HG03097 (cell line): Measurements from ENCODE around the gene ATF5.
"Not testable (repeated sequence)": the region's sequence is repeated elsewhere in the genome, so short reads cannot be mapped to it uniquely, and the experiment has no call there.

Experiments used
- ATAC-seq: cut with Tn5 transposase; IDR thresholded peaks from one replicate; pipeline ENCODE4 v1.9.1; 2021; ENCODE audit not compliant: unreplicated experiment, low FRiP score

The ATF5 gene

DNA sequence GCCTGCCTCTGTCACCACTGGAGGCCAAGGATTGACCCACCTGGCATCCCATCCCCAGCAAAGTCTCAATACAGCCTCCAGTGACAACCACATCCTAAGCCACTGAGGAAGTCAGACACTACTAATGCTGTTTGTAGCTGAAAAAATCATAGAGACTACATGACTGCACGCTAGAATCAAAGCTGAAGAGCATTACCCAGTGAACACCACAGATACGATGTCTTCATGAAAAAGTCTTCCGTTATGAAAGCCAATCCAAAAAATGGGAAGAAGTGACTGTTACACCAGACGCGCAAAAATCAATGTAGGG, 11.4 kb downstream of the ATF5 start:
- ATAC-seq: no peak

DNA sequence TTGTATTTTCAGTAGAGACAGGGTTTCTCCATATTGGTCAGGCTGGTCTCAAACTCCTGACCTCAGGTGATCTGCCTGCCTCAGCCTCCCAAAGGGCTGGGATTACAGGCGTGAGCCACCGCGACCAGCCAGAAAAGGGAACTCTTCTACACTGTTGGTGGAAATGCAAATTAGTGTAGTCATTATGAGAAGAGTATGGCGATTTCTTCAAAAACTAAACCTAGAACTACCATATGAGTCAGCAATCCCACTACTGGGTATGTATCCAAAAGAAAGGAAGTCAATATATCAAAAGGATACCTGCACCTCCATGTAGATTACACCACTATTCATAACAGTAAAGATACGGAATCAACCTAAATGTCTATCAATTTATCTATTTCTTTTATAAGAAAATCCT, 15.6 kb downstream of the ATF5 start:
- not testable (repeated sequence) for ATAC-seq

DNA sequence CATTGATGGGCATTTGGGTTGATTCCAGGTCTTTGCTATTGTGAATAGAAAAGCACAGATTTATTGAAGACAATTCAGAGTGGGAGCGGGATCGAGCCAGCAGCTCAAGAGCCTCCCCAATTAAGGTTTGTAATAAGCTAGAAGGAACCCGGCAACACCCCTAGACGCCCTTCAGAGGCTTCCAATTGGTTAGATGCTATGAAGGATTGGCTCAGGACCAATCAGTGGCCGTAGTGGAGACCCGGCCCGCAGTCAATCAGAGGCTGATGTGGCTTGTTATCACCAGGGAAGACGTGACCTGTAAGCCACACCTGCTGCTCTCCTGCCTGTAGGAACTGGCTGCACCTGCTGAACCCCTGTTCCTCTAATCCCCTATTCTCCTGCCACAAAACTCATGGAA, 17.4 kb downstream of the ATF5 start:
- no peak for ATAC-seq

DNA sequence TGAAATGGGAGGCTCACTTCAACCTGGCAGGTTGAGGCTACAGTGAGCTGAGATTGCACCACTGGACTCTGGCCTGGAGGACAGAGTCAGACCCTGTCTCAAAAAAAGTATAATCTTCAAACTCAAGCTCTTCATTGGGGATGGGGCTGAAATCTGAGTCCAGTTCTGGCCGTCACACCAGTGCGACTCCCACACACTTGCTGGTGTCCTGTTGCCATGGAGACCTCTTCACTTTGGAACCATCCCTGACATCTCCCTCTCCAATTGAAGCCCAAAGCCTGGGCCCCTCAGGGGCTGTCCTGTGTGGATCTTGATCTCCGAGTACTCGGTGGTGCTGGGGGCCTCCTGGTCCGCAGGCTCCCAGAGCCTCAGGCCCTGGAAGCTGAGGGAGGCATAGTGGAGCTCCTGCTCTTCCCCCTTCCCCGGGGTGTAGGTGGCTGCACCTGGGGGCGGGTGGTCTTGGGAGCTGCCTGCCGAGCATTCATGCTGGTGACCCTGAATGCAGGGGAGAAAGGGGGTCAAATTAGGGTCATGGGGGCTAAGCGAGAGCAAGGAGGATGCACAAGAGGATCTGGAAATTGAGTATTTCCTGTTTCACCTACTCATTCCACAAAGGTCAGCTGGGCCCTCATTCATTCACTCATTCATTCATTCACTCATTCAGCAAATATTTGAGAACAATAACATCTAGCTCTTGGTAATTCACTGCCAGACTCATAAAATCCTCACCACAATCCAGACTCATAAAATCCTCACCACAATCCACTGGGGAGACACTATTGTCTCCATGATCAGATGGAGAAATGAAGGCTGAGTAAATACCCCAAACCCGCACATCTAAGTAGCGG, 21.0 kb downstream of the ATF5 start:
- ATAC-seq: no peak

- ATAC-seq: no peak
Measured at GRCh38 chr19:49950590-49950948, 21.6 kb downstream of the ATF5 start.

GRCh38 chr19:49950956-49951526, 22.0 kb downstream of the ATF5 start:
- ATAC-seq: no peak

DNA sequence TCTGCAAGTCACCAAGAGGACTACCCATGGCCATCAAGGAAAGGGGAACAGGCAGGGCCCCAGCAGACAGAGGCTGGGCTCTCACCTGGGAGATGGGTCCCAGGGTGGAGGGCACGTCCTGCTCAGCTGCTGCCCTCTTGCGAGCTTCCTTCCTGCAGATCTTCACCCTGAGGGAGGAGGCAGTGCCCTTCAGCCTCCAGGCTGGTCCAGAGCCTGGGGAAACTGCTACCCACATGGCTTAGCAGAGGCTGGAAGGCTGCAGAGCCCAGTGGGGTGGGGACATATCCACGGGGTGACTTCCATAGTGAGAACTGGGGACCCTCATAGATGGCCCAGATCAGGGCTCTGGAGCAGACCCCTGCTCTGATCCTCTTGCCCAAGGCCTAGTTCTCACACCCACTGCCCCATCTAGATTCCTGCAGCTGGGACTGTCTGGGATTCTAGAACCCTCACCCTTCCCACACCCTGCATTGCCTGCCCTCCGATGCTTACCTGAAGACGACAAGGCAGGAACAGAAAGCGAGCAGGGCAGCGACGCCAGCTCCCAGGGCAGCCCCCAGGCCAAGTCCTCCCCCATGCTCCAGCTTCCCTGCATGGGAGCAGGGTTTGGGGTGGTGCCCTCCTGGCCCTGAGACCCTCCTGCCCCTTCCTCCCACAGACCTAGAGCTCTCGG, 22.9 kb downstream of the ATF5 start:
- no peak for ATAC-seq

DNA sequence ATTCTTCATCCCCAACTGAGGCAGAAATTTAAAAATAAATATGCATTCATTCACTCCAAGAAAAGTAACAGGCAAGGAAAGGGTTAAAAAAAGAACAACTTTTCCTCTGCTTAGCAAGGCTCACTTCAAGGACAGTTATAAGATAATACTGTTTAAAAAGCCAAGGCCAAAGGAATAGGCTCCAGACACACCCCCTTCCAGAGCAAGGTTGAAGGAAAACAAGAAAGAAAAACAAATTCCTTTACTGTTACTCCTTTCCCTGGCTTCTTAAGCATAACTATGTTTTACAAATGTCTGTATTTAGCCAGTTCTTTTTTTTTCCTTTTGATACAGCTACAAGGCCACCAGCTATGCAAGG, 23.5 kb downstream of the ATF5 start:
- no peak for ATAC-seq

DNA sequence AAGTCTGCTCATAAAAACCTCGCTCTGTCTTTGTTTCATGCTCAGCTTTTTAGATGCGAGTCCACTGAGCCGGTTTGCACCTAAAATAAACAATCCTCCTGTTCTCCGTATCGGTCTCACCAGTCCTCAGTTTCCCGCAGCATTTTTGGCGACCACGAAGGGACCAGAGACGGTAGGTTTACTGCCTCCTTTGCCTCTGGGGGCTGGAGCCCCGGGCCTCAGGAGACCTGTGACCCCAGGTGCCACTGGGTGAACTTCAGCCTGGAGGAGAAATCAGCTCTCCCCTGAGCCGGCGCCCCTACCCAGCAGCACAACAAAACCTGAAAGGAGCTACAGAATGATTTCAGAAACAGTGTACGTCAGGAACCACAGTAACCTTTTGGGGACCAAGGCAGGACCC, 23.9 kb downstream of the ATF5 start:
- no peak for ATAC-seq

GRCh38 chr19:49953416-49953815, 24.4 kb downstream of the ATF5 start:
- ATAC-seq: no peak

- ATAC-seq: no peak
Measured at GRCh38 chr19:49954092-49954829, 25.3 kb downstream of the ATF5 start.

DNA sequence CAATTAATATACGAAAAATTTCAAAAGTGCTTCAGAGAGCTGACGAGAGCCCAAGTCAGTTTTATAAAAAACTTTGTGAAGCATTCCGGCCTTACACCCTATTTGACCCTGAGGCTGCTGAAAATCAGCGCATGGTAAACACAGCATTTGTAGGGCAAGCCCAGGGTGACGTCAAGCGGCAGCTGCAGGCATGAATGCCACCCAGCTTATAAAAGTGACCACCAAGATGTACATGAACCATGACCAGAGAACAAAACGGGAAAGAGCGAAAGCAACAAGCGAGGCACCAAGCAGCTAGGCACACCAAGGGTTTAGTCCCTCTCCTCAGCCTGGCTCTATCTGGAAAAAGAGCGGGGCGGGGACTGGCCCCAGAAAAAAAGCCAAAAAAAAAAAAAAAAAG, 25.9 kb downstream of the ATF5 start:
- no peak for ATAC-seq

DNA sequence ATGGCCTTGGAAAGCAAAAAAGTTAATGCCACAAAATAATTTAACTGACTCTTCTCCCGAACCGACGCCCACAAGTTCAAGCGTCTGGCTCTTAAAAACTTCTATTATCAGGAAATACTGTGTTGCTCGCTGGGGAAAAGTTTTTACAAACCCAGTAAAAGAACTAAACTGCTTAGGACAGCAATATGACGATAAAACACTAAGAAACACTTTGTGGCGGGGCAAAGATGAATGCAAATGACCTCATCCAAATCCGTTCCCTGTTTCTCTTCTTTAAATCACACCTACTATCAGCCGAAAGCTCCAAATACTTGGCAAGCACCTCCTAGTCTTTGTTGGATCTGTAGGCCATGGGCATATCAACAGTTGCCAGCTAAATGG, 27.1 kb downstream of the ATF5 start:
- ATAC-seq: no peak

GRCh38 chr19:49957262-49957915, 28.4 kb downstream of the ATF5 start:
- no peak for ATAC-seq

- ATAC-seq: not testable (repeated sequence)
Measured at GRCh38 chr19:49958144-49958543, 29.1 kb downstream of the ATF5 start.

- not testable (repeated sequence) for ATAC-seq
Measured at GRCh38 chr19:49958596-49958995, 29.6 kb downstream of the ATF5 start.

DNA sequence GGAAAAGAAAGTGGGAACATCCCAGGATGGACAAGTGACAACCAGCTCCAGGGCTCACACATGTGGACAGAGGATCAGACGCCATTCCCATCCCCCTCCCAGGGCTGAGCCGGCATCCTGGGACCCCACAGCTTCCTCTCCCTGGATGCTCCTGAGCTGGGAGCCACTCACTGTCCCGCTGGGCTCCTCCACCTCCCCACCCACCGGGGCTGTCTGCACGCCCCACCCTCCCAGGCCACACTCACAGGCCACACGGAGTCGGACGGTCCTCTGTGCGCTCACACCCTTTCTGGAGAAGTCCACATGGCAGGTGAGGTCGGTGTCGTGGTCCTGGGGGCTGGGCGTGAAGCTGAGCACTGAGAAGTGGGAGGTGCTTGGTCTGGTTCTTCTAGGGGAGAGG, 30.9 kb downstream of the ATF5 start:
- ATAC-seq: not testable (repeated sequence)

DNA sequence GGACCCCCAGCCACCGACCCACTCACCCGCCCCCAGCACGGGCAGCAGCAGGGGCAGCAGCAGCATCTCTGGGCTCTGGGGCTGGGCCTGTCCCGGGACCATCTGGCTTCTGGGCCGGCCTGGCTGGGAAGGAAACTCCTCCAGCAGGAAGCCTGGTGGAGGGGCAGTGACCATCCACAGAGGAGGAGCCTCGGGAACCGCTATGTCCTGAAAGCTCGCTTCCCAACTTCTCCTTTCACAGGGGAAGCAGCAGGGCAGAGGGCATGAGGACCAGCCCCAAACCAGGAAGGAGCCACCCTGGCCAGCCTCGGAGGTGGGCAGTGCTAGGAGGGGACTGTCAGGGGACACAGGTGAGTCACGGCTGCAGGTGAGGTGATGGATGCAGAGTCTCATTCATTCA, 32.0 kb downstream of the ATF5 start, which contains the start of gene SIGLEC11:
TSS of gene SIGLEC11 (minus strand) at position 193 of the 400 bp plus-strand sequence. CDS start at position 102, 91 bp downstream.
- ATAC-seq: not testable (repeated sequence)

- ATAC-seq: no peak
Measured at GRCh38 chr19:49968279-49968922, 39.4 kb downstream of the ATF5 start.

- not testable (repeated sequence) for ATAC-seq
Measured at GRCh38 chr19:49969355-49969754, 40.4 kb downstream of the ATF5 start.
